Gastrocnemius medialis (tissue), 4 donors: ENCODE results near the gene CDRT4. TPM values are rescaled to one million over a fixed set of nuclear protein-coding genes. Genes with fewer than 3 reads are reported as not detected.

ENCODE experiments used
- ATAC-seq, 2 donors: fragments of 150-250 bp; one replicate each; pipeline ENCODE4 v1.9.1; 2016
- DNase-seq, 2 donors: peaks; one replicate each; pipeline ENCODE4 v3.0.0-alpha.2; 2019
- H3K27ac ChIP-seq, 4 donors: fragments of 200-600 bp; sonication (generic); 1 replicate in 1 of 4; 2 replicates in 3 of 4; pipeline ENCODE4 v1.5.1; 2016 to 2018; ENCODE audit warnings: mild to moderate bottlenecking in 2 of 4, moderate library complexity in 1 of 4
- H3K27me3 ChIP-seq, 3 donors: fragments of 200-600 bp; sonication (generic) in 2 of 3; 1 replicate in 1 of 3; 2 replicates in 2 of 3; pipeline versions ENCODE4 v1.5.1 to v1.6.0; 2016 to 2019; ENCODE audit warnings: mild to moderate bottlenecking in 1 of 3, moderate library complexity in 1 of 3
- H3K36me3 ChIP-seq, 2 donors: fragments of 200-600 bp; sonication (generic) in 1 of 2; one replicate each; pipeline ENCODE4 v1.5.1; 2017 to 2018
- H3K4me1 ChIP-seq, 2 donors: fragments of 200-600 bp; sonication (generic) in 1 of 2; one replicate each; pipeline ENCODE4 v1.5.1; 2016 to 2017; ENCODE audit warnings: mild to moderate bottlenecking in 2 of 2
- H3K4me3 ChIP-seq, 4 donors: fragments of 200-600 bp; sonication (generic) in 3 of 4; 1 replicate in 1 of 4; 2 replicates in 3 of 4; pipeline ENCODE4 v1.5.1; 2016 to 2019; ENCODE audit warnings: mild to moderate bottlenecking in 2 of 4
- H3K9me3 ChIP-seq, 3 donors: fragments of 200-600 bp; sonication (generic) in 2 of 3; 1 replicate in 1 of 3; 2 replicates in 2 of 3; pipeline ENCODE4 v1.5.1; 2016 to 2019
- POLR2A ChIP-seq, 2 donors: fragments of 450-650 bp; IDR thresholded peaks; one replicate each; pipeline ENCODE4 v1.6.1; 2017; ENCODE audit warnings: antibody characterized with exemption in 2 of 2, mild to moderate bottlenecking in 2 of 2, moderate library complexity in 2 of 2
- in situ Hi-C, 4 donors: fragments of 200-750 bp; cut with MboI; loops; one replicate each; pipeline versions ENCODE4 v1.15.0 to v1.8.0; 2017; ENCODE audit warnings: low sequenced_read_pairs in 4 of 4
- intact Hi-C: fragments of 100-400 bp; cut with DNase I; formaldehyde crosslinking; loops from one replicate; pipeline ENCODE4 v1.15.1; 2023; ENCODE audit warnings: low total_unique reads
- total RNA-seq, 4 donors: library from RNA; depleted of rRNA; stranded (reverse); fragments of >200 nt; gene quantifications; one replicate each; pipeline versions ENCODE4 v1.1.0 to v1.2.3, GENCODE V29; 2016
- TF ChIP-seq, protein P1 (sequence below), 5 experiments: fragments of 450-650 bp in 3 of 5; fragments of 200-600 bp in 2 of 5; sonication (generic) in 2 of 5; IDR thresholded peaks in 4 of 5; conservative IDR thresholded peaks in 1 of 5; 1 replicate in 4 of 5; 2 replicates in 1 of 5; pipeline ENCODE4 v1.5.1; 2016 to 2019; ENCODE audit warnings: antibody characterized with exemption in 5 of 5, mild to moderate bottlenecking in 3 of 5, moderate library complexity in 3 of 5

Gene CDRT4
- total RNA-seq, 4 donors from 2014 or later, result 0.66 to 2.0 (median 1.00) TPM

DNA sequence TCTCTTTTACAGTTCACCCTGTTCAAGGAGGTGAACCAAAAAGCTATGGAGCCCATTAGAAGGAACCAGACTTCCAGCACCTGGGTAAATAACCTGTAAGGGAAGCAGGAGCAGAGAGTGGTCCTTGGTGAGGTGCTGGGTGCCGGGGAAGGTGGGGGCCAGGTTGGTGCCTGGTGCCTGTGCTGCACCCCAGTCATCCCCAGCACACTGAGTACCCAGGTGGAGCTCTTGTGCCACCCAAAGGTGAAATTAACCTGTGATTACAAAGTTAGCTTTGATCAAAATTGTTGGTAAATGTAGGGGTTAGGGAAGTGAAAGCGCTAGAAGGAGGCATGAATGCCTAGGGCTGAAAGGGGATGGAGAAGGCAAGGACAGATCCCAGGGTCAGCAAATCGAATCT is 58.6 kb downstream of the CDRT4 start:
- no peaks in the 10 kb centered on the region for H3K9me3 ChIP-seq
- no peak overlapping the region for H3K4me3 ChIP-seq
- no peak for DNase-seq
- no peak for TF ChIP-seq POLR2A (IDR thresholded peaks at IDR 0.05)
- intact Hi-C loops, result loop anchor here (10.0 kb wide), 1 partner anchor 1204 kb away; no protein-coding TSS in a partner anchor
- H3K27me3 ChIP-seq, result no peaks in the 10 kb centered on the region
- H3K4me1 ChIP-seq, result peaks cover 9 to 17% of the 10 kb centered on the region in 2 donors
- no peaks in the 10 kb centered on the region for H3K36me3 ChIP-seq
- no peak for ATAC-seq
- in situ Hi-C loops, result loop anchor here in 3 of 4 donors (25.0 kb wide), 1 partner anchor 147 kb away; the partner anchor contains the start of gene PMP22 (in 3 of the 3)
- H3K27ac ChIP-seq, result peak overlapping the region; percentile 70 to 89 (median 78)

DNA sequence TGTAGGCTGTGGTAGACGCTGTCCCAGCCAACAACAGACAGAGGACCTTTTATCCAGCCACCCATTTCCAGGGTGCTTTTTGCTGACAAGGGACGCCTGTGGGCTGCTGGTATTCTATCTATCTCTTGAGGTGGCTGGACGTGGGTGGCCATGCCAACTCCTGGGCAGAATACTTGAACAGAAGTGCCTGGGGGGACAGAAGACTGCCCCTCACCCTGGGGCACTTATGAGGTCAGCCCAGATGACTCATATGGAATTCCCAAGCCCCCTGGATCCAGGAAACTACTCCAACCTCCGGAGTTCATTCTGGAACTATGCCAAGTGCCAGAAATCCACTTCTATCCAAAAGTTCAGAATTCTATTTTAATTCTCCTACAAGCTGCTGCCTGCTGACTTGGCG is 61.3 kb downstream of the CDRT4 start:
- H3K9me3 ChIP-seq, result no peaks in the 10 kb centered on the region
- TF ChIP-seq, protein P1, sequence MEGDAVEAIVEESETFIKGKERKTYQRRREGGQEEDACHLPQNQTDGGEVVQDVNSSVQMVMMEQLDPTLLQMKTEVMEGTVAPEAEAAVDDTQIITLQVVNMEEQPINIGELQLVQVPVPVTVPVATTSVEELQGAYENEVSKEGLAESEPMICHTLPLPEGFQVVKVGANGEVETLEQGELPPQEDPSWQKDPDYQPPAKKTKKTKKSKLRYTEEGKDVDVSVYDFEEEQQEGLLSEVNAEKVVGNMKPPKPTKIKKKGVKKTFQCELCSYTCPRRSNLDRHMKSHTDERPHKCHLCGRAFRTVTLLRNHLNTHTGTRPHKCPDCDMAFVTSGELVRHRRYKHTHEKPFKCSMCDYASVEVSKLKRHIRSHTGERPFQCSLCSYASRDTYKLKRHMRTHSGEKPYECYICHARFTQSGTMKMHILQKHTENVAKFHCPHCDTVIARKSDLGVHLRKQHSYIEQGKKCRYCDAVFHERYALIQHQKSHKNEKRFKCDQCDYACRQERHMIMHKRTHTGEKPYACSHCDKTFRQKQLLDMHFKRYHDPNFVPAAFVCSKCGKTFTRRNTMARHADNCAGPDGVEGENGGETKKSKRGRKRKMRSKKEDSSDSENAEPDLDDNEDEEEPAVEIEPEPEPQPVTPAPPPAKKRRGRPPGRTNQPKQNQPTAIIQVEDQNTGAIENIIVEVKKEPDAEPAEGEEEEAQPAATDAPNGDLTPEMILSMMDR (IDR thresholded peaks at IDR 0.05 in 4 of 5, conservative IDR thresholded peaks at IDR 0.05 in 1 of 5), result no peak
- TF ChIP-seq POLR2A (IDR thresholded peaks at IDR 0.05), result no peak
- no peak for DNase-seq
- H3K4me3 ChIP-seq, result no peak overlapping the region
- no peak overlapping the region for H3K27ac ChIP-seq
- no peaks in the 10 kb centered on the region for H3K27me3 ChIP-seq
- peaks cover 4 to 6% of the 10 kb centered on the region in 2 donors for H3K4me1 ChIP-seq
- no peak for ATAC-seq
- intact Hi-C loops (loop anchor here (10.0 kb wide), 1 partner anchor 1201 kb away; no protein-coding TSS in a partner anchor), in situ Hi-C loops (loop anchor here in 3 of 4 donors (25.0 kb wide), 1 partner anchor 144 kb away; the partner anchor contains the start of gene PMP22 (in 3 of the 3))
- no peaks in the 10 kb centered on the region for H3K36me3 ChIP-seq

DNA sequence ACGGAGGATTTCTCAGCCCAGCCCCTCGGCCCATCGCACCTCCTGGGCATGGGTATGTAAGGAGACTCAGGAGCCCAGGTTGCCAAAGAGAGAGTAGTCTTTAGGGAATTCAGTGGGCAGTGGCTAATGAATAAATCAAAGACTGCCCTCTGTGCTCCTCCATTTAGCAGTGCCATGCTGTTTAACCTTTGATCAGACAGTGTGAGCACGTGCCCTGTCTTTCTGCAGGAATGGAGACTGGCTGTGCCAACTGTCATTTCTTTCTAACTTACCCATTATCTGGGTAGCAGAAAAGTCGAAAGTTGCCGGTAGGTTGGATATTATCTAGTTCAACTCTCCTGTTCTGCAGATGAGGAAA is 62.4 kb downstream of the CDRT4 start:
- peaks cover 0 to 4% of the 10 kb centered on the region in 2 donors for H3K4me1 ChIP-seq
- H3K9me3 ChIP-seq, result no peaks in the 10 kb centered on the region
- no peaks in the 10 kb centered on the region for H3K27me3 ChIP-seq
- H3K27ac ChIP-seq, result no peak overlapping the region
- no peak for DNase-seq
- in situ Hi-C loops, result loop anchor here in 3 of 4 donors (25.0 kb wide), 1 partner anchor 143 kb away; the partner anchor contains the start of gene PMP22 (in 3 of the 3)
- intact Hi-C loops, result loop anchor here (10.0 kb wide), 1 partner anchor 1200 kb away; no protein-coding TSS in a partner anchor
- no peak for ATAC-seq
- H3K36me3 ChIP-seq, result no peaks in the 10 kb centered on the region
- no peak overlapping the region for H3K4me3 ChIP-seq
- TF ChIP-seq POLR2A (IDR thresholded peaks at IDR 0.05), result no peak
- TF ChIP-seq, protein P1 (IDR thresholded peaks at IDR 0.05 in 4 of 5, conservative IDR thresholded peaks at IDR 0.05 in 1 of 5), result no peak

DNA sequence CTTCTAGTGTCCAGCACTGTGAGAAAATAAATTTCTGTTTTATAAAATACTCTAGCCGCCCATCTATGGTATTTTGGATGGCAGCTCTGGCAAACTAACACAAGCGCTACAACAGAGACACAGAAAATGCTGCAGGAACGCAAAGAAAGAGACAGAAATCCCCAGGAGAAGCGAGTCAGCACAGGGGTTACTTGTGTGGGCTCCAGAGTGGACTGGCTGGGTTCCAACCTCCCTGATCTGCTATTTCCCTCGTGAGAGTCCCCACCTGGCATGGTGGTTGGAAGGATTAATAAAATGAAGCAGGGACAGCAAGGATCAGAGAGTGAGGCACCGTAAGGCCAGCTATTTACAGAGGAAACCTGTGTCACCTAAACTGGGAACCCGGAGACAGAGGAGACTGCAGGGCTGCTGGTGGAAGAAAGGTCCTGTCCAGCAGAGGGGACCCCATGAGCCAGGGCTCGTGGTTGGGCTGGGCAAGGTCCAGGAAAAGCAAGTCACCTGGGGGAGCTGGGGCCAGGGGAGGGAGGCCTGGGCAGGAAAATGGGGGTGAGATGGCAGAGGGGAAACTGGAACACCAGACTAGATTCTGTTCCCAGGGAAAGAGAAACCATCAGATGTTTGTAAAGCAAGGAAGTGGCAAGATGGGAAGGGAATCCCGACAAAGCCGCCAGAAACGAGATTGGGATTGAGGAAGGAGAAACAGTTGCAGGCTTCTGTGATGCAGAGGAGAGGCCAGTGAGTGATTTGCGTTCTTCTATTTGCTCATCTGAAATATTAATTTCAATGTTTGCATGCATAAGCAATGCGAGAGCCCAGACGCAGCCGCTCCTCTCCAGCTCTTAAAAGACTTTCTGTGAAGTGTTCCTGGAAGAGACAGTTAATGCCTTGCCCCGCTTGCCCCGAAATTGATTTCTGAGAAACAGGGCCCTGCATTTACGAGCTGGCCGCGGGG is 63.0 kb downstream of the CDRT4 start:
- Histone ChIP-seq H3K27ac (peak overlapping the region; percentile 18 to 52 (median 40)), H3K27me3 (no peaks in the 10 kb centered on the region), H3K4me3 (no peak overlapping the region), H3K36me3 (no peaks in the 10 kb centered on the region), H3K9me3 (no peaks in the 10 kb centered on the region), H3K4me1 (peaks cover 2 to 4% of the 10 kb centered on the region in 2 donors)
- DNase-seq (no peak), ATAC-seq (no peak)
- TF ChIP-seq POLR2A (IDR thresholded peaks at IDR 0.05), result no peak
- TF ChIP-seq, protein P1 (IDR thresholded peaks at IDR 0.05 in 4 of 5, conservative IDR thresholded peaks at IDR 0.05 in 1 of 5), result no peak
- in situ Hi-C loops (loop anchor here in 3 of 4 donors (25.0 kb wide), 1 partner anchor 142 kb away; the partner anchor contains the start of gene PMP22 (in 3 of the 3)), intact Hi-C loops (loop anchor here (10.0 kb wide), 1 partner anchor 1200 kb away; no protein-coding TSS in a partner anchor)
